NOMO-1 treated with DMSO at 0.1 percent for 48 hours (cell line): Measurements from ENCODE around the gene FBLN5.

ENCODE experiments used
- DNase-seq: peaks from one replicate; lab custom pipeline; 2025; ENCODE audit not compliant: unreplicated experiment; lab: John Stamatoyannopoulos, UW

The FBLN5 gene

GRCh38 chr14:91835197-91835919 is 112.1 kb downstream of the FBLN5 start:
- DNase-seq, result no peak

GRCh38 chr14:91834571-91834970 is 112.9 kb downstream of the FBLN5 start:
- DNase-seq, result no peak

- no peak for DNase-seq
These were observed 116.2 kb downstream of the FBLN5 start for GRCh38 chr14:91831337-91831736.

GRCh38 chr14:91830777-91831176 is 116.7 kb downstream of the FBLN5 start:
- no peak for DNase-seq

- no peak for DNase-seq
These were observed 118.0 kb downstream of the FBLN5 start for GRCh38 chr14:91829511-91829910.

GRCh38 chr14:91827746-91828145 is 119.7 kb downstream of the FBLN5 start:
- DNase-seq, result no peak
